Measurements from ENCODE around the gene TACR2. TPM values are rescaled to one million over a fixed set of nuclear protein-coding genes. Genes with fewer than 3 reads are reported as not detected.
A peak's percentile ranks its signal among the peaks of the same experiment; 100 is the strongest.

The TACR2 gene
- total RNA-seq, 2 experiments from 2014 or later = not detected

- no peaks in the 10 kb centered on the region for H3K9me3 ChIP-seq (ENCODE audit: control insufficient read depth in 1 of 2, insufficient read depth in 1 of 2, low read length in 2 of 2)
- intact Hi-C loops (cut with DNase I, micrococcal nuclease) = no loop called here
- Mint-ChIP-seq H3K36me3 (ENCODE audit: low read depth) (peaks cover 37% of the 10 kb centered on the region), H3K9me3 (no peaks in the 10 kb centered on the region), H3K27ac (peak overlapping the region; percentile 94), H3K4me3 (no peak overlapping the region), H3K27me3 (no peaks in the 10 kb centered on the region), H3K4me1 (ENCODE audit: low read depth) (peaks cover 68% of the 10 kb centered on the region)
- ATAC-seq (ENCODE audit: poor library complexity) (no peak), DNase-seq (no peak)
- ChIA-PET POLR2A (interaction anchor here (0.7 to 1.1 kb wide), 2 partner anchors 19 to 68 kb away, joined by 3 read pairs; no protein-coding TSS in a partner anchor), CTCF (no interaction called here)
- peaks cover 51% of the 10 kb centered on the region for H3K4me1 ChIP-seq (ENCODE audit: insufficient read depth, low read length)
- H3K4me3 ChIP-seq (ENCODE audit: low read length) = no peak overlapping the region
- TF ChIP-seq, protein P1, sequence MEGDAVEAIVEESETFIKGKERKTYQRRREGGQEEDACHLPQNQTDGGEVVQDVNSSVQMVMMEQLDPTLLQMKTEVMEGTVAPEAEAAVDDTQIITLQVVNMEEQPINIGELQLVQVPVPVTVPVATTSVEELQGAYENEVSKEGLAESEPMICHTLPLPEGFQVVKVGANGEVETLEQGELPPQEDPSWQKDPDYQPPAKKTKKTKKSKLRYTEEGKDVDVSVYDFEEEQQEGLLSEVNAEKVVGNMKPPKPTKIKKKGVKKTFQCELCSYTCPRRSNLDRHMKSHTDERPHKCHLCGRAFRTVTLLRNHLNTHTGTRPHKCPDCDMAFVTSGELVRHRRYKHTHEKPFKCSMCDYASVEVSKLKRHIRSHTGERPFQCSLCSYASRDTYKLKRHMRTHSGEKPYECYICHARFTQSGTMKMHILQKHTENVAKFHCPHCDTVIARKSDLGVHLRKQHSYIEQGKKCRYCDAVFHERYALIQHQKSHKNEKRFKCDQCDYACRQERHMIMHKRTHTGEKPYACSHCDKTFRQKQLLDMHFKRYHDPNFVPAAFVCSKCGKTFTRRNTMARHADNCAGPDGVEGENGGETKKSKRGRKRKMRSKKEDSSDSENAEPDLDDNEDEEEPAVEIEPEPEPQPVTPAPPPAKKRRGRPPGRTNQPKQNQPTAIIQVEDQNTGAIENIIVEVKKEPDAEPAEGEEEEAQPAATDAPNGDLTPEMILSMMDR (IDR thresholded peaks at IDR 0.05) = no peak
- H3K36me3 ChIP-seq (ENCODE audit: insufficient read depth, low read length) = peaks cover 20% of the 10 kb centered on the region
- H3K27ac ChIP-seq (ENCODE audit: low read depth in 1 of 2, low read length in 2 of 2) = no peak overlapping the region
- H3K27me3 ChIP-seq (ENCODE audit: control insufficient read depth in 1 of 2, insufficient read depth in 2 of 2, low read length in 2 of 2) = no peaks in the 10 kb centered on the region
Observed at GRCh38 chr10:69356187-69356586, 60.5 kb downstream of the TACR2 start.

DNA sequence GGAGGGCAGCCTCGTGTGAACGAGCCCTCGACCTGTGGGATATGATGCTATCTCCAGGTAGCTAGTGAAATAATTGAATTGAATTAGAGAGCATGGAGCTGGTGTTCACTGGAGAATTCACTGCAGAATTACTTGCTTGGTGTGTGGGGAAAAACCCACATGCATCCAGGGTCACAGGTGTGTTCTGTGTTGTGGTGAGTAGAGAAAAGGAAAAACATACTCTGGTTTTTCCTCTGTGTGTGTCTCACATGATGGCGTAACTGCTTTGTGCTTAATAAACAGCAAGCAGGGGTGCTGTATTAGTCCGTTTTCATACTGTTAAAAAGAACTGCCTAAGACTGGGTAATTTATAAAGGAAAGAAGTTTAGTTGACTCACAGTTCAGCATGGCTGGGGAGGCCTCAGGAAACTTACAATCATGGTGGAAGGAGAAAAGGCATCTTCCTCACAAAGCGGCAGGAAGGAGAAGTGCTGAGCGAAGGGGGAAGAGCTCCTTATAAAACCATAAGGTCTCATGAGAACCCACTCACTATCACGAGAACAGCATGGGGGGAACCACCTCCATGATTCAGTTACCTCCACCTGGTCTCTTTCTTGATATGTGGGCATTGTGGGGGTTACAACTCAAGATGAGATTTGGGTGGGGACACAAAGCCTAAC, 62.6 kb downstream of the TACR2 start:
- intact Hi-C loops (cut with DNase I, micrococcal nuclease) = no loop called here
- peak in 2 of 14 experiments; percentile 51 to 64 for DNase-seq
- H3K4me1 Mint-ChIP-seq (ENCODE audit: low read depth) = peaks cover 61% of the 10 kb centered on the region
- H3K36me3 Mint-ChIP-seq (ENCODE audit: low read depth) = peaks cover 33% of the 10 kb centered on the region
- H3K9me3 Mint-ChIP-seq = no peaks in the 10 kb centered on the region
- peaks cover 9% of the 10 kb centered on the region for H3K36me3 ChIP-seq (ENCODE audit: insufficient read depth, low read length)
- H3K27me3 ChIP-seq (ENCODE audit: control insufficient read depth in 1 of 2, insufficient read depth in 2 of 2, low read length in 2 of 2) = no peaks in the 10 kb centered on the region
- H3K4me3 Mint-ChIP-seq = peak overlapping the region; percentile 36
- peak; percentile 74 for ATAC-seq (ENCODE audit: poor library complexity)
- peaks cover 44% of the 10 kb centered on the region for H3K4me1 ChIP-seq (ENCODE audit: insufficient read depth, low read length)
- H3K4me3 ChIP-seq (ENCODE audit: low read length) = no peak overlapping the region
- H3K27ac Mint-ChIP-seq = peak overlapping the region; percentile 94
- H3K9me3 ChIP-seq (ENCODE audit: control insufficient read depth in 1 of 2, insufficient read depth in 1 of 2, low read length in 2 of 2) = no peaks in the 10 kb centered on the region
- peak overlapping the region in 1 of 2 donors; percentile 22 for H3K27ac ChIP-seq (ENCODE audit: low read depth in 1 of 2, low read length in 2 of 2)
- ChIA-PET CTCF (interaction anchor here (0.6 to 1.6 kb wide), 3 partner anchors 9 to 814 kb away, joined by 4 read pairs; no protein-coding TSS in a partner anchor), POLR2A (interaction anchor here (0.6 to 1.3 kb wide), 3 partner anchors 9 to 66 kb away, joined by 3 to 5 read pairs (median 3); no protein-coding TSS in a partner anchor)
- no peaks in the 10 kb centered on the region for H3K27me3 Mint-ChIP-seq
- TF ChIP-seq, protein P1 (IDR thresholded peaks at IDR 0.05) = no peak

Other genes with a start within 250 kb of the TACR2 start
- gene SUPV3L1, start 236.7 kb downstream of the TACR2 start, total RNA-seq = 10 to 100 TPM; 78.1 to 78.7 TPM
- gene HKDC1, start 196.6 kb downstream of the TACR2 start, total RNA-seq = 1 to 10 TPM; 3.1 to 4.5 TPM
- 10 to 100 TPM; 45.6 to 48.1 TPM for gene HK1, start 138.4 kb downstream of the TACR2 start, total RNA-seq
- 1 to 10 TPM; 2.2 to 2.5 TPM for gene TSPAN15, start 34.5 kb upstream of the TACR2 start, total RNA-seq
- gene NEUROG3, start 156.5 kb upstream of the TACR2 start, total RNA-seq = not detected
- 10 to 100 TPM; 14.1 to 17.5 TPM for gene FAM241B, start 213.3 kb upstream of the TACR2 start, total RNA-seq